CD4-positive, alpha-beta T cell (primary cell): ENCODE measurements around the gene CERS4. TPM values are rescaled to one million over a fixed set of nuclear protein-coding genes. Genes with fewer than 3 reads are reported as not detected.

ENCODE experiments used
- ATAC-seq: fragments of 200-7000 bp; cut with Tn5 transposase; one replicate; pipeline ENCODE4 v1.10.0; 2022; ENCODE audit warnings: mild to moderate bottlenecking; ENCODE audit not compliant: poor library complexity
- CTCF ChIA-PET: fragments of 350-600 bp; sonication (Branson Sonifier 250); formaldehyde crosslinking; loops from one replicate; lab custom pipeline; 2021; ENCODE audit warnings: antibody characterized with exemption, inconsistent platforms; lab: Charles Lee
- POLR2A ChIA-PET: fragments of 350-600 bp; sonication (Branson Sonifier 250); formaldehyde crosslinking; loops from one replicate; lab custom pipeline; 2021; ENCODE audit warnings: antibody characterized with exemption, inconsistent platforms; lab: Charles Lee
- DNase-seq, 14 experiments: peaks; one replicate each; pipeline ENCODE4 v3.0.0-alpha.2; 2013 to 2020; ENCODE audit warnings: mixed read lengths in 2 of 14
- H3K27ac ChIP-seq, 2 donors: one replicate each; pipeline versions ENCODE4 v1.5.1 to v1.7.0; 2013; ENCODE audit warnings: low read length in 2 of 2, low read depth in 1 of 2, mild to moderate bottlenecking in 1 of 2
- H3K27me3 ChIP-seq, 2 experiments: 1 replicate in 1 of 2; 2 replicates in 1 of 2; pipeline versions ENCODE4 v1.6.1 to v1.7.0; 2013; ENCODE audit warnings: low read length in 2 of 2, control low read depth in 1 of 2, mild to moderate bottlenecking in 1 of 2, moderate library complexity in 1 of 2; ENCODE audit not compliant: insufficient read depth in 2 of 2, control insufficient read depth in 1 of 2
- H3K36me3 ChIP-seq: one replicate; pipeline ENCODE4 v1.6.1; 2013; ENCODE audit warnings: low read length, control low read depth; ENCODE audit not compliant: insufficient read depth
- H3K4me1 ChIP-seq: one replicate; pipeline ENCODE4 v1.6.1; 2013; ENCODE audit warnings: low read length, control low read depth; ENCODE audit not compliant: insufficient read depth
- H3K4me3 ChIP-seq: one replicate; pipeline ENCODE4 v1.5.1; 2013; ENCODE audit warnings: mild to moderate bottlenecking, low read length, moderate library complexity
- H3K9me3 ChIP-seq, 2 experiments: 1 replicate in 1 of 2; 2 replicates in 1 of 2; pipeline versions ENCODE4 v1.6.1 to v1.7.0; 2013; ENCODE audit warnings: low read length in 2 of 2, mild to moderate bottlenecking in 2 of 2, control low read depth in 1 of 2, moderate library complexity in 1 of 2; ENCODE audit not compliant: control insufficient read depth in 1 of 2, insufficient read depth in 1 of 2
- H3K27ac Mint-ChIP-seq: one replicate; pipeline ENCODE4 v1.8.0; 2020; ENCODE audit warnings: mixed read lengths
- H3K27me3 Mint-ChIP-seq: one replicate; pipeline ENCODE4 v1.8.0; 2021; ENCODE audit warnings: mixed read lengths
- H3K36me3 Mint-ChIP-seq: one replicate; pipeline ENCODE4 v1.8.0; 2021; ENCODE audit warnings: low read depth, mixed read lengths
- H3K4me1 Mint-ChIP-seq: one replicate; pipeline ENCODE4 v1.8.0; 2021; ENCODE audit warnings: low read depth, mixed read lengths
- H3K4me3 Mint-ChIP-seq: one replicate; pipeline ENCODE4 v1.8.0; 2020; ENCODE audit warnings: mild to moderate bottlenecking, mixed read lengths
- H3K9me3 Mint-ChIP-seq: one replicate; pipeline ENCODE4 v1.8.0; 2020; ENCODE audit warnings: mixed read lengths
- intact Hi-C, 2 experiments: fragments of 100-400 bp; cut with DNase I in 1 of 2; cut with micrococcal nuclease in 1 of 2; formaldehyde crosslinking; loops; one replicate each; pipeline versions ENCODE4 v1.15.1 to v1.9.0; 2023 to 2025; cut with DNase I, micrococcal nuclease
- total RNA-seq, 174 experiments: library from RNA in 2 of 174; stranded (reverse) in 2 of 174; gene quantifications; one replicate each; pipeline ENCODE4 v1.2.3 and lab custom pipeline; 2021 to 2026
- TF ChIP-seq, protein P1 (sequence below): fragments of 200-600 bp; IDR thresholded peaks from one replicate; pipeline ENCODE4 v1.8.0; 2022; ENCODE audit warnings: antibody characterized with exemption, mild to moderate bottlenecking

The CERS4 gene
- total RNA-seq, 2 experiments from 2014 or later = 8.7 to 12.3 TPM

DNA sequence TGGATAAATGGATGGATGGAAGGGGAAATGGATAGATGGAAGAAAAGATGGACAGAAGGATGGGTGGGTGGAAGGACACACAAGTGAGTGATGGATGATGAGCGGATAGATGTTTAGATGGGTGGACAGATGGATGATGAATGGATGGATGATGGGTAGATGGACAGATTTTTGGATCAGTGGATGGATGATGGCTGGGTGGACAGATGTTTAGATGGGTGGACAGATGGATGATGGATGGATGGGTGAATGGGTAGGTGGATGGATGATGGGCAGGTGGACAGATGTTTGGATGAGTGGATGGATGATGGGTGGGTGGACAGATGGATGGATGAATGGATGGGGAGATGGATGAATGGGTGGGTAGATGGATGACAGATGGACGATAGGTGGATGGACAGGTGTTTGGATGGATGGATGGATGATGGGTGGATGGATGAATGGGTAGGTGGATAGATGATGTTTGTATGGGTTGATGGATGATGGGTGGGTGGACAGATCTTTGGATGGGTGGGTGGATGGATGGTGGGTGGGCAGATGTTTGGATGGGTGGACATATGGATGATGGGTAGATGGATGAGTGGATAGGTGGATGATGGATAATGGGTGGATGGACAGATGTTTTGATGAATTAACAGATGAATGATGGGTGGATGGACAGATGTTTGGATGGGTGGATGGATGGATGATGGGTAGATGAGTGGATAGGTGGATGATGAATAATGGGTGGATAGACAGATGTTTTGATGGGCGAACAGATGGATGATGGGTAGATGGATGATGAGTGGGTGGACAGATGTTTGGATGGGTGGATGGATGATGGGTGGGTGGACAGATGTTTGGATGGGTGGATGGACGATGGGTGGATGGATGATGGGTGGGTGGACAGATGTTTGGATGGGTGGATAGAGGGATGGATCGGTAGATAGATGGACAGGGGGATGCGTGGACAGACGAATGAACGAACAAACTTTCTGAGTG lies 39.5 kb downstream of the CERS4 start:
- Histone ChIP-seq H3K36me3 (peaks cover under 1% of the 10 kb centered on the region), H3K9me3 (no peaks in the 10 kb centered on the region), H3K27ac (no peak overlapping the region), H3K4me3 (no peak overlapping the region), H3K4me1 (peaks cover 3% of the 10 kb centered on the region), H3K27me3 (no peaks in the 10 kb centered on the region)
- ChIA-PET CTCF (interaction anchor here (1.0 kb wide), 1 partner anchor 8 kb away, joined by 4 read pairs; no protein-coding TSS in a partner anchor), POLR2A (no interaction called here)
- H3K36me3 Mint-ChIP-seq = peaks cover 12% of the 10 kb centered on the region
- TF ChIP-seq, protein P1, sequence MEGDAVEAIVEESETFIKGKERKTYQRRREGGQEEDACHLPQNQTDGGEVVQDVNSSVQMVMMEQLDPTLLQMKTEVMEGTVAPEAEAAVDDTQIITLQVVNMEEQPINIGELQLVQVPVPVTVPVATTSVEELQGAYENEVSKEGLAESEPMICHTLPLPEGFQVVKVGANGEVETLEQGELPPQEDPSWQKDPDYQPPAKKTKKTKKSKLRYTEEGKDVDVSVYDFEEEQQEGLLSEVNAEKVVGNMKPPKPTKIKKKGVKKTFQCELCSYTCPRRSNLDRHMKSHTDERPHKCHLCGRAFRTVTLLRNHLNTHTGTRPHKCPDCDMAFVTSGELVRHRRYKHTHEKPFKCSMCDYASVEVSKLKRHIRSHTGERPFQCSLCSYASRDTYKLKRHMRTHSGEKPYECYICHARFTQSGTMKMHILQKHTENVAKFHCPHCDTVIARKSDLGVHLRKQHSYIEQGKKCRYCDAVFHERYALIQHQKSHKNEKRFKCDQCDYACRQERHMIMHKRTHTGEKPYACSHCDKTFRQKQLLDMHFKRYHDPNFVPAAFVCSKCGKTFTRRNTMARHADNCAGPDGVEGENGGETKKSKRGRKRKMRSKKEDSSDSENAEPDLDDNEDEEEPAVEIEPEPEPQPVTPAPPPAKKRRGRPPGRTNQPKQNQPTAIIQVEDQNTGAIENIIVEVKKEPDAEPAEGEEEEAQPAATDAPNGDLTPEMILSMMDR = no peak
- peaks cover 4% of the 10 kb centered on the region for H3K4me1 Mint-ChIP-seq
- DNase-seq = no peak
- H3K27ac Mint-ChIP-seq = no peak overlapping the region
- H3K4me3 Mint-ChIP-seq = no peak overlapping the region
- H3K27me3 Mint-ChIP-seq = no peaks in the 10 kb centered on the region
- no peaks in the 10 kb centered on the region for H3K9me3 Mint-ChIP-seq
- intact Hi-C loops = no loop called here
- no peak for ATAC-seq

DNA sequence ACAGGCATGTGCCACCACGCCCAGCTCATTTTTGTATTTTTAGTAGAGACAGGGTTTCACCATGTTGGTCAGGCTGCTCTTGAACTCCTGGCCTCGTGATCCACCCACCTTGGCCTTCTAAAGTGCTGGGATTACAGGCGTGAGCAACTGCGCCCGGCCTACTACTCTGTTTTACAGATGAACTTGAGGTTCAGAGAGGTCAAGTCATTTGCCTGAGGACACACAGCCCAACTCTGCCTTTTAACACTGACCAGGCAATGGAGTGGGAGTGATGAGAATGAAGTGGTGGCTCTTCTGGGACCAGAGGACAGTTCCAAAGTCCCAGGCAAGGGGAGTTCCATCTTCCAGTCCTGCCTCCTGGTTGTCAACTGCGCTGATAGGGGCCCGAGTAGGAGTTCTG lies 41.4 kb downstream of the CERS4 start:
- Histone ChIP-seq H3K4me1 (peaks cover 3% of the 10 kb centered on the region), H3K27ac (no peak overlapping the region), H3K4me3 (no peak overlapping the region), H3K36me3 (peaks cover 9% of the 10 kb centered on the region), H3K9me3 (no peaks in the 10 kb centered on the region), H3K27me3 (no peaks in the 10 kb centered on the region)
- Mint-ChIP-seq H3K4me1 (peaks cover 4% of the 10 kb centered on the region), H3K4me3 (no peak overlapping the region), H3K36me3 (peaks cover 4% of the 10 kb centered on the region), H3K27me3 (no peaks in the 10 kb centered on the region), H3K27ac (no peak overlapping the region), H3K9me3 (no peaks in the 10 kb centered on the region)
- CTCF ChIA-PET = no interaction called here
- TF ChIP-seq, protein P1 = no peak
- intact Hi-C loops = loop anchor here (5.0 to 10.0 kb wide), 2 partner anchors 233 to 276 kb away; no protein-coding TSS in a partner anchor
- POLR2A ChIA-PET = no interaction called here
- no peak for ATAC-seq
- no peak for DNase-seq

DNA sequence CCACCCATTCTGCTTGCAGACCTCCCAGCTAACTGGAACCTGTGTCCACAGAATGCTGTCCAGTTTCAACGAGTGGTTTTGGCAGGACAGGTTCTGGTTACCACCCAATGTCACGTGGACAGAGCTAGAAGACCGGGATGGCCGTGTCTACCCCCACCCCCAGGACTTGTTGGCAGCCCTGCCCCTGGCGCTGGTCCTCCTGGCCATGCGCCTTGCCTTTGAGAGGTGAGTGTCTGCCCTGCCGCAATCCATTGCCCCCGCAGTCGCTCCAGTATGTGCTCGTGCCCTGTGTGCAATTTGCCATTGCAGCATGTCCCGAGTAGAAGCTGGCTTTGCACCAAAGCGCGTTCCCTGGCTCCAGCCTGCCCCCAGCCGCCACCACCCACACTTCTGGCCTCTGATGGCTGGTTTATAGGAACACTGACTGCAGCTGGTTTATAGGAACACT lies 41.9 kb downstream of the CERS4 start:
- no peak overlapping the region for H3K4me3 ChIP-seq
- peaks cover 4% of the 10 kb centered on the region for H3K4me1 Mint-ChIP-seq
- H3K27me3 Mint-ChIP-seq = no peaks in the 10 kb centered on the region
- no peaks in the 10 kb centered on the region for H3K27me3 ChIP-seq
- intact Hi-C loops = loop anchor here (5.0 to 10.0 kb wide), 2 partner anchors 234 to 276 kb away; no protein-coding TSS in a partner anchor
- H3K4me1 ChIP-seq = peaks cover 3% of the 10 kb centered on the region
- no peak overlapping the region for H3K27ac ChIP-seq
- DNase-seq (no peak), ATAC-seq (no peak)
- TF ChIP-seq, protein P1 = no peak
- ChIA-PET CTCF (no interaction called here), POLR2A (no interaction called here)
- peaks cover 8% of the 10 kb centered on the region for H3K36me3 Mint-ChIP-seq
- H3K4me3 Mint-ChIP-seq = no peak overlapping the region
- H3K9me3 Mint-ChIP-seq = no peaks in the 10 kb centered on the region
- no peak overlapping the region for H3K27ac Mint-ChIP-seq
- no peaks in the 10 kb centered on the region for H3K9me3 ChIP-seq
- H3K36me3 ChIP-seq = peaks cover 14% of the 10 kb centered on the region
